ENCODE data around the gene CES1. TPM values are rescaled to one million over a fixed set of nuclear protein-coding genes. Genes with fewer than 3 reads are reported as not detected.

The CES1 gene
- total and polyA plus RNA-seq, 2 of the 8 experiments (the other 6 are each of a cell fraction or from before 2014, with no cell fraction given), result 0.91 to 1.2 TPM

GRCh38 chr16:55812951-55813350, 19.9 kb downstream of the CES1 start:
- H3K79me2 ChIP-seq (ENCODE audit: control insufficient read depth in 1 of 2, insufficient read depth in 2 of 2, low read length in 2 of 2), result no peaks in the 10 kb centered on the region
- H2BK12ac ChIP-seq (ENCODE audit: low read depth, low read length), result no peak overlapping the region
- H3K4ac ChIP-seq (replicated peaks; ENCODE audit: insufficient read length, low read depth, low read length), result no peak overlapping the region
- DNase-seq (ENCODE audit: low read depth in 1 of 2, low spot score in 2 of 2), result no peak
- no peak overlapping the region for H3K18ac ChIP-seq (ENCODE audit: extremely low read depth, low read length)
- no peaks in the 10 kb centered on the region for H4K20me1 ChIP-seq (replicated peaks in 1 of 2; ENCODE audit: control insufficient read depth in 1 of 2, insufficient read depth in 2 of 2, low read length in 2 of 2)
- H4K5ac ChIP-seq (ENCODE audit: insufficient read length, low read depth, low read length), result no peak overlapping the region
- ChIA-PET CTCF (ENCODE audit: partially characterized antibody) (no interaction called here), POLR2A (ENCODE audit: partially characterized antibody) (no interaction called here)
- H2BK20ac ChIP-seq (ENCODE audit: low read length), result no peak overlapping the region
- no peak overlapping the region for H4K91ac ChIP-seq (replicated peaks; ENCODE audit: insufficient read length, low read length)
- TF ChIP-seq SP1 (IDR thresholded peaks at IDR 0.05; ENCODE audit: low read depth, low read length) (no peak), CBX8 (IDR thresholded peaks at IDR 0.05; ENCODE audit: borderline replicate concordance, low read depth, low read length) (no peak), POU5F1 (IDR thresholded peaks at IDR 0.05; ENCODE audit: low read depth, low read length) (no peak), RBBP5 (IDR thresholded peaks at IDR 0.05; ENCODE audit: borderline replicate concordance, low read depth, low read length) (no peak), CHD1 (IDR thresholded peaks at IDR 0.05; ENCODE audit: low read depth, low read length) (no peak), TBP (IDR thresholded peaks at IDR 0.05; ENCODE audit: low read depth, low read length) (no peak), CBX5 (IDR thresholded peaks at IDR 0.05; ENCODE audit: low read depth, low read length) (no peak), E2F6 (IDR thresholded peaks at IDR 0.05) (no peak), TAF7 (optimal IDR thresholded peaks at IDR 0.05; ENCODE audit: borderline replicate concordance, low read depth, low read length) (no peak), MAFK (IDR thresholded peaks at IDR 0.05; ENCODE audit: low read depth, low read length) (no peak), RXRA (IDR thresholded peaks at IDR 0.05; ENCODE audit: insufficient read depth, low read depth, low read length) (no peak)
- no peak overlapping the region for H3K14ac ChIP-seq (ENCODE audit: insufficient read length)
- no peaks in the 10 kb centered on the region; the same call in 1 of the 2 replicates for H3K23me2 ChIP-seq (ENCODE audit: low read depth, low read length)
- H2BK120ac ChIP-seq (replicated peaks; ENCODE audit: low read depth, low read length), result no peak overlapping the region
- 36% methylated on average over 2 of the region's 2 CpGs; no CpG with 5 or more reads in 1 of the 2 experiments for WGBS, 2 experiments (ENCODE audit: extremely low coverage in 1 of 2, insufficient coverage in 1 of 2, insufficient read length in 1 of 2, insufficient replicate concordance in 2 of 2, low coverage in 1 of 2, low lambda C conversion rate in 2 of 2, missing lambda C conversion rate in 1 of 2)
- no peak overlapping the region for H4K8ac ChIP-seq (ENCODE audit: extremely low read depth, insufficient read depth, low read length)
- H3K4me3 ChIP-seq (ENCODE audit: extremely low read depth in 1 of 4, insufficient read depth in 2 of 4, low read depth in 3 of 4, low read length in 4 of 4), result no peak overlapping the region
- H3K4me1 ChIP-seq (replicated peaks in 1 of 4; ENCODE audit: control insufficient read depth in 3 of 4, insufficient read depth in 4 of 4, low read length in 3 of 4), result peaks cover 0 to 7% (median under 1%) of the 10 kb centered on the region in 4 experiments; a peak in 2 of 7 replicates
- H3K27ac ChIP-seq (ENCODE audit: low read depth, low read length), result no peak overlapping the region
- no peak overlapping the region for H3K9ac ChIP-seq (replicated peaks in 1 of 4; ENCODE audit: extremely low read depth in 1 of 4, low read depth in 3 of 4, low read length in 3 of 4)
- no peak overlapping the region for H3K4me2 ChIP-seq (ENCODE audit: insufficient read depth in 1 of 2, low read depth in 2 of 2, low read length in 2 of 2)
- H3K56ac ChIP-seq (replicated peaks; ENCODE audit: insufficient read length, low read depth, low read length), result no peak overlapping the region
- no peaks in the 10 kb centered on the region for H3K79me1 ChIP-seq (ENCODE audit: low read depth, low read length)
- no peak overlapping the region for H2BK15ac ChIP-seq (ENCODE audit: low read length)
- FAIRE-seq, result no peak
- no peaks in the 10 kb centered on the region; a peak in 1 of 7 replicates for H3K27me3 ChIP-seq (replicated peaks in 1 of 4; ENCODE audit: control insufficient read depth in 3 of 4, extremely low read depth in 1 of 4, insufficient read depth in 3 of 4, low read length in 3 of 4)
- no peak overlapping the region for H2AFZ ChIP-seq (ENCODE audit: low read length)
- H2AK5ac ChIP-seq (ENCODE audit: low read depth, low read length), result no peak overlapping the region
- H2BK5ac ChIP-seq (ENCODE audit: low read depth, low read length), result no peak overlapping the region
- no peak overlapping the region for H3K23ac ChIP-seq (ENCODE audit: insufficient read length)
- H3K36me3 ChIP-seq (ENCODE audit: control insufficient read depth in 2 of 4, insufficient read depth in 4 of 4, low read length in 3 of 4), result no peaks in the 10 kb centered on the region
- no peaks in the 10 kb centered on the region for H3K9me3 ChIP-seq (ENCODE audit: insufficient read depth in 2 of 2, low read depth in 1 of 2, low read length in 1 of 2)

Measured in H1 (cell line).